H7 (cell line): ENCODE data around the gene GNPTAB. TPM values are rescaled to one million over a fixed set of nuclear protein-coding genes. Genes with fewer than 3 reads are reported as not detected.

ENCODE experiments used
- DNase-seq: peaks from one replicate; pipeline ENCODE4 v3.0.0; 2012
- H3K27me3 ChIP-seq: 2 replicates; pipeline ENCODE4 v1.6.0; 2011; ENCODE audit warnings: mild to moderate bottlenecking, low read length; ENCODE audit not compliant: control insufficient read depth, insufficient read depth
- H3K36me3 ChIP-seq: replicated peaks from 2 replicates; pipeline ENCODE4 v1.5.1; 2011; ENCODE audit warnings: low read length; ENCODE audit not compliant: control insufficient read depth, insufficient read depth
- H3K4me3 ChIP-seq: 2 replicates; pipeline ENCODE4 v1.5.1; 2011; ENCODE audit warnings: low read depth, mild to moderate bottlenecking, control low read depth, low read length, moderate library complexity; ENCODE audit not compliant: insufficient read depth
- total RNA-seq: library from RNA; depleted of rRNA; stranded (reverse); fragments of >200 nt; shearing (Covaris generic); gene quantifications from 2 replicates; pipeline ENCODE4 v1.2.3, GENCODE V29; 2014

The GNPTAB gene
- total RNA-seq, 1 experiment from 2014 or later: 13.9 TPM

DNA sequence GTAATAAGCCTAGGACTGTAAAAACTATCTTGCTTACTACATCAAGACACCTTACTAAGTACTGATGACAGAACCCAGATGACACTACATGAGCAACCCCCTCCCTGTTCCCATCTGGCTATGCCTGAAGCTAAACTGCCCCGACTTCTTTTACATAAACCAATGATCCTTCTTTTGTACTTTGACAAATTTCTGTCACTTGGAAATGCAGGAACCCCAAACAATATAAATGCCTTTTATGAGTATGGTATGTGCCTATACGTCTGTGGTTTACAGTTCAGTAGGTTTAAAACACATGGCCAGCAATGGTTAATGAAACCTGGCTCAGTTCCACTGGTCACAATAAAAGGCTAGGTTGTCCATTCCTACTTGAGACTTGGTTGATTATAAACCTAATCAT is 97.6 kb downstream of the GNPTAB start:
- H3K36me3 ChIP-seq: no peaks in the 10 kb centered on the region
- H3K4me3 ChIP-seq: no peak overlapping the region
- DNase-seq: no peak
- H3K27me3 ChIP-seq: no peaks in the 10 kb centered on the region

- Histone ChIP-seq H3K27me3 (no peaks in the 10 kb centered on the region), H3K36me3 (no peaks in the 10 kb centered on the region), H3K4me3 (no peak overlapping the region)
- DNase-seq: no peak
These were observed 98.4 kb downstream of the GNPTAB start for GRCh38 chr12:101732318-101732717.

DNA sequence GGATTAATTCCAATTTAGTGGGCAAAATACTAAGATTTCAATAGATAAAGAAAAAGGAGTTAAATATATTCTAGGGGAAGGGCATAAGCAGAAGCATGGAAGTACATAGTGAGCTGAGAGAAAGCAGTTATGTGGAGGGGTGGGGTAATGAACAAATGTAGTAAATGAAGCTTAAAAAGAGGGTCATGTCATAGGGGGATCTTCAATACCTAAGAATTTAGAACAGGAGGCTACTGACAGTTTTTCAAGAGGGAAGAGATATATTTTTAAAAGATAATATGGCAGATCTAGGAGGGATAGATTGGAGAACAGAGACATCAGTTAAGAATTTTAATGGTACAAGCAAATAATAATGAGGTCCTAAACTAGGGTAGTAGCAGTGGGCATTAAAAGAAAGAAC is 100.9 kb downstream of the GNPTAB start:
- DNase-seq: no peak
- no peaks in the 10 kb centered on the region for H3K27me3 ChIP-seq
- H3K4me3 ChIP-seq: no peak overlapping the region
- no peaks in the 10 kb centered on the region for H3K36me3 ChIP-seq

DNA sequence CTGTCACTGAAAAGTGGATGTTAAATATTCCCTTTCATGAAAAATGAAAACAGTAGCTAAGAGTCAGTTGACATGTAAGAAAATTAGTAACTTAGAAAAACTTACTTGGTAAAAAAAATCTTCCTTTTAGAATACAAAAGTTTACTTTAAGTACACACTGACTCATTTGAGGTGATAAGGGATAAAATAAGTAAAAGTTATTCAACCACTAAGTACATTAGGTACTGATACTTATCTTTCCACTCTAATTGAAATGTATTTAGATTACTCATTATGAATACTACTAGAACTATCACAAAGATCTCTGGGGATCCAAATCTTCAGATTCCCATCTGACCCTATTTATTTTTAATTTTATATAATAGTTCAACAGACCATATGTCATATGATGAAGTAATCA is 103.7 kb downstream of the GNPTAB start:
- DNase-seq: no peak
- Histone ChIP-seq H3K27me3 (no peaks in the 10 kb centered on the region), H3K36me3 (no peaks in the 10 kb centered on the region; the same call in 1 of the 2 replicates), H3K4me3 (no peak overlapping the region)

DNA sequence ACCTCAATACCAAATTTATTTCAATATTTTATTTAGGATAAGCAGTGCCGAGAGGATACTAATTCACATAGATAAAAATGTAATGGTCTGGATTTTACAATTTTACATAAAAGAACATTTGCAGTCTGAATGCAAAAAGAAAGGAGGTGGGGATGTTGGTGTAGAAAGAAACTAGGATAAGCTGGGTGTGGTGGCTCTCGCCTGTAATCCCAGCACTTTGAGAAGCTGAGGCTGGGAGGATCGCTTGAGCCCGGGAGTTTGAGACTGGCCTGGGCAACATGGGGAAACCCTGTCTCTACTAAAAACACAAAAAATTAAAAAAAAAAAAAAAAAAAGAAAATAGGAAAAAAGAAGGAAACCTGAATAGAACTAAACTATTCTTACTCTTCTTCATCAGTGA is 108.4 kb downstream of the GNPTAB start:
- Histone ChIP-seq H3K4me3 (no peak overlapping the region), H3K36me3 (no peaks in the 10 kb centered on the region; the same call in 1 of the 2 replicates), H3K27me3 (no peaks in the 10 kb centered on the region)
- no peak for DNase-seq

- H3K27me3 ChIP-seq: no peaks in the 10 kb centered on the region
These were observed 110.6 kb downstream of the GNPTAB start for GRCh38 chr12:101720118-101720517.

GRCh38 chr12:101719566-101719965 is 111.2 kb downstream of the GNPTAB start:
- H3K27me3 ChIP-seq: no peaks in the 10 kb centered on the region
- no peak overlapping the region for H3K4me3 ChIP-seq
- no peaks in the 10 kb centered on the region; the same call in 1 of the 2 replicates for H3K36me3 ChIP-seq
- no peak for DNase-seq

More at GRCh38 chr12:101720118-101720517, 110.6 kb downstream of the GNPTAB start:
- H3K36me3 ChIP-seq: no peaks in the 10 kb centered on the region; the same call in 1 of the 2 replicates
- DNase-seq: no peak
- no peak overlapping the region for H3K4me3 ChIP-seq

DNA sequence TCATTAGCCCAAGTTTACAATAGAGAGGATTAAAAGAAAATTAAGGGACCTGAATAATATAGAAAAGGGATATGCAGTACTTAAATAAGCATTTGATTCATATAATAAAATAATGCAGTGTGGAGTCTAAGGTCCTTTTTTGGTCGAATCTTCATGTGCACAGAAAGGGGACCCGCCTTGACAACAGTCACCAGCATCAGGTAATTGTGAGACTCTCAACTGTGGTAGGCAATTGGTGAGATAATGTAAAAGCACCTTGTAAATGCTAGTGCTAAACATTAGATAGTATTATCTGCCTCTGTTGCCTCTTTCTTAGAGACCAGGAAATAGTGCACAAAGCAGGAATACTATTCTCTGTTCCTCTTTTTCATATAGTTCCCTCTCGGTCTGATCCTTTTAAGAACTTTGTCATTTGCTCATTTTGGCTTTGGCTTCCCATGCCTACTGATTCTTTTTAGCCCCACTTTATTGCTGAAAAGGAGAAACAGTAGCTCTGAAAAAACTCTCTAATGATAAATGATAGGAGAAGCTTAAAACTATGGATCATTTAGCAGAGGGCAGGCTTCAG is 115.8 kb downstream of the GNPTAB start:
- H3K4me3 ChIP-seq: no peak overlapping the region
- H3K36me3 ChIP-seq: no peaks in the 10 kb centered on the region
- no peaks in the 10 kb centered on the region for H3K27me3 ChIP-seq
- DNase-seq: no peak

DNA sequence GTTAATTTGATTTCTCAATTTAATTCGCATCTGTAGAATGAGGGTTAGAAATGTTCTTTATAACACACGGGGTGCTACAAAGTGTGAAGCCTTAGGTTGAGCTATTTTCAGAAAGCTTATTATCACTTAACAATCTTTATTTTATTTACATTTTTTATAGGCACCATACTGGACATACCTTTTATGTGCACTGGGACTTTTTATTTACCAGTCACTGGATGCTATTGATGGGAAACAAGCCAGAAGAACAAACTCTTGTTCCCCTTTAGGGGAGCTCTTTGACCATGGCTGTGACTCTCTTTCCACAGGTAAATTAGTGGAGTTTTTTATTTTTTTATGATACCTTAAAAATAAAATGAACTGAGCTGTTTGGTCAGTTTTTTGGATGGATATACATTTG is 116.8 kb downstream of the GNPTAB start:
- Histone ChIP-seq H3K4me3 (no peak overlapping the region), H3K36me3 (no peaks in the 10 kb centered on the region), H3K27me3 (no peaks in the 10 kb centered on the region)
- no peak for DNase-seq

DNA sequence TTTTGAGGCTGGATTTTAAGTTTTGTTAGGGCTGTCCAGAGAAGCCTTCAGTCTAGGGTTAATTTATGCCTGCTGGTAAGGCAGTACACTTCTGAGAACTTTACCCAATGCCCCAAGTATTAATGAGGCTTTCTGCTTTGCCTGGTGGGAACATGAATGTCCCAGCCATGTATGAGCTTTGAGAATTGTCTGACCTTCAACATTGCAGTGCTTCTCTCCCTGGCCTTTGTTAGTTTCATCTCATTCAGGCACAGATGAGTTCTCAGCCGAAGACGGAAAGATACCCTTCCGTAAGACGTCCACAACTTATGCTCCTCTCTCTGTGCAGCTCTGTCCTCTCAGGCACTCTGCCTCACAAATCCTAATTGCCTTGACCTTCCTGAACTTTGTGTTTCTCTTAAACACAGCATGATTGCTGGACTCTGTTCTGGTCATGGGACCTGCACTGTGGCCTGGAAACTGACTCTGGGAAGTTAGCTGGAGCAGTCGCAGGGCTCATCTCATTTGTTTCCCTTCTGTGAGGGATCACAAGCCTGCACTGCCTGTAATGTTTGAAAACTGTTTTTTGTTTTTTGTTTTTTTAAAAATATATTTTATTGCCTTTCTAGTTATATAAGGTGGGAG is 117.6 kb downstream of the GNPTAB start:
- no peaks in the 10 kb centered on the region for H3K36me3 ChIP-seq
- H3K27me3 ChIP-seq: no peaks in the 10 kb centered on the region
- no peak overlapping the region for H3K4me3 ChIP-seq
- DNase-seq: no peak

GRCh38 chr12:101710288-101710687 is 120.5 kb downstream of the GNPTAB start:
- H3K27me3 ChIP-seq: no peaks in the 10 kb centered on the region
- H3K36me3 ChIP-seq: no peaks in the 10 kb centered on the region
- no peak for DNase-seq
- H3K4me3 ChIP-seq: no peak overlapping the region

DNA sequence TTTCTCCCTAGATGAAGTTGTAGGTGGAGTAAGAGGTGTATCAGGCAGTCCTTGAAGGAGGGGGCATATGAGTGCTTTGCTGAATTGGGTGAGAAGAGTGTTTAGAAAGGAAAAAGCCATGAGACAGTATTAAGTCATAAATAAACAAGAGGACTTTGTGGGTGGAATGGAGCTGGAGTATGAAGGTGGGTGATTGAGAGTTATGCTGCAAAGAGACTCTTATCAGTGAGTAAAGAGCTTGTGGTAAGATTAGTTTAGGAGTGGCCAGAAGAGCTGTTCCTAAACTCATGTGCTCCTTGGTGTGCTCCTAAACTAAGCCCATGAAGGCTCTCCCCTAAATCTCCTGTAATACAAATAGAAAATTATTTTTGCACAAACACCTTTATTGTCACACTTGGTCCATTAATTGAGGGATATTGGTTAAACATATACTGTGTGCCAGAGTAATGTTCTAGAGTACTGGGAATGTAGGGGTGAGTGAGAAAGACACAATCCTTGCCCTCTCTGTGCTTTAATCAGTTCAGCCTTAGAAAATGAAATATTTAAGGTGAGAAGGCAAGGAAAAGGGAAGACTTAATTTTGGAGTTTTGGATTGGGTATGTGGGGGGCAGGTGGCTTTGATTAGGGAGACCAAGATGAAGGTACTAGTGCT is 123.5 kb downstream of the GNPTAB start:
- Histone ChIP-seq H3K27me3 (no peaks in the 10 kb centered on the region), H3K36me3 (no peaks in the 10 kb centered on the region), H3K4me3 (no peak overlapping the region)
- no peak for DNase-seq

- Histone ChIP-seq H3K27me3 (no peaks in the 10 kb centered on the region), H3K4me3 (no peak overlapping the region), H3K36me3 (no peaks in the 10 kb centered on the region)
- DNase-seq: no peak
These were observed 124.4 kb downstream of the GNPTAB start for GRCh38 chr12:101706403-101706802.

GRCh38 chr12:101703487-101703886 is 127.3 kb downstream of the GNPTAB start:
- peak; percentile 40 for DNase-seq
- Histone ChIP-seq H3K4me3 (no peak overlapping the region), H3K27me3 (no peaks in the 10 kb centered on the region), H3K36me3 (no peaks in the 10 kb centered on the region)

- DNase-seq: no peak
- peaks cover 7% of the 10 kb centered on the region for H3K27me3 ChIP-seq
- no peak overlapping the region for H3K4me3 ChIP-seq
- H3K36me3 ChIP-seq: no peaks in the 10 kb centered on the region
These were observed 130.4 kb downstream of the GNPTAB start for GRCh38 chr12:101700299-101700820.
